ENCODE results near the gene CDKN2B-AS1.
A peak's percentile ranks its signal among the peaks of the same experiment; 100 is the strongest.

- no peak for TF ChIP-seq CTCF (IDR thresholded peaks at IDR 0.05; ENCODE audit: poor library complexity, severe bottlenecking)
- peak; percentile 0 for TF ChIP-seq POLR2AphosphoS5 (IDR thresholded peaks at IDR 0.05)
- TF ChIP-seq SMC3 (conservative IDR thresholded peaks at IDR 0.05; ENCODE audit: poor library complexity), result no peak
- TF ChIP-seq EZH2 (IDR thresholded peaks at IDR 0.05; ENCODE audit: borderline replicate concordance, insufficient read depth, low read length, poor library complexity, severe bottlenecking), result peak; percentile 97
- no peak for TF ChIP-seq TAF1 (IDR thresholded peaks at IDR 0.05; ENCODE audit: low read depth)
- TF ChIP-seq REST (IDR thresholded peaks at IDR 0.05; ENCODE audit: borderline replicate concordance), result no peak
Measured at GRCh38 chr9:21974722-21975409, 19.7 kb upstream of the CDKN2B-AS1 start.

Data from neural cell (in vitro differentiated cells).